NCI-H748 (cell line): ENCODE data around the gene PET100.
A peak's percentile ranks its signal among the peaks of the same experiment; 100 is the strongest.

ENCODE experiments used
- DNase-seq: peaks from one replicate; lab custom pipeline; 2025; ENCODE audit not compliant: unreplicated experiment; lab: John Stamatoyannopoulos, UW

Gene PET100

GRCh38 chr19:7647156-7647555 lies 17.6 kb downstream of the PET100 start:
- DNase-seq = no peak

GRCh38 chr19:7648265-7649014 lies 18.8 kb downstream of the PET100 start:
- DNase-seq = no peak

- no peak for DNase-seq
These were observed 20.6 kb downstream of the PET100 start for GRCh38 chr19:7650148-7650547.

GRCh38 chr19:7652061-7652641 lies 22.6 kb downstream of the PET100 start:
- peak; percentile 70 for DNase-seq

GRCh38 chr19:7654401-7654800 lies 24.8 kb downstream of the PET100 start:
- no peak for DNase-seq

DNA sequence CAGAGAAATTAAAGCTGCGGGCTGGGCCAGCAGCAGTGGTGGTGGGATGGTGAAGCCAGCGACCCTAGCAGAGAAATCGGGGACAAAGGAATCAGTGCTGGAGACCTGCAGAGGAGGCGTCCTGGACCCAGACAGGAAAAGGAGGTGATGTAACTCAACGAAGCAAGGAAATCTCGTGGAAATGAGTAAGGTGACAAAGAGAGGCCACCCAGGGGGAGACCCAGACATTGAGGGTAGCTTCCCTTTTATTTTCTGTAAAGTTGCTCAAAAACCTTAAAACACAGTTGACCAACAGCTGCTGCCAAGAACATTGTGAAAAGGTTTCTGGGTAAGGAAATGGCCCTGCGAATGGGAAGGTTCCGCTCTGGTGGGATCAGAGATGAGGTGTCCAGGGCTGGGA lies 26.0 kb downstream of the PET100 start:
- no peak for DNase-seq

GRCh38 chr19:7657131-7657751 lies 27.6 kb downstream of the PET100 start:
- DNase-seq = no peak

DNA sequence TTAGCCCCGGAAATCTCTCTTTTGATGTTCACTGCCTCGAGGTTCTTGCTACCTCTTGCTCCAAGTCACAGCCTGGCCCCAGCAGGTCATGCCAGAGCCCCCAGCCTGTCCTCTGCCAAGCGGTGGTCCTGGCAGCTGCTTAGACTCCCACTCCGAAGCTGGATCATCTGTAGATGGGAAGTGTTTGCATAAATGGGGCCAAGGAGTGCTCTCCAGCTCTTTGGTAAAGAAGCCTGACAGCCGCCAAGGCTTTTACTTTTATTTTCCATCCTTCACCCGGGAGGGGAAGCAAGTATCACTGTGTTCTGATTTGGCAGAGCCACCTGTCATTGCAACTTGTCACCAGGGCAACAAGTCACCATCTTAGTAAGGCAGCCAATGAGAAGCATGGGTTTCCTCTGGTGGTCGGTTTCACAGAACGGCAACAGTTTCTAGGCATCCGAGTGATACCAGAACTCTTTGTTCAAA lies 28.7 kb downstream of the PET100 start:
- peak; percentile 34 for DNase-seq

GRCh38 chr19:7661744-7662538 lies 32.3 kb downstream of the PET100 start:
- DNase-seq = no peak

DNA sequence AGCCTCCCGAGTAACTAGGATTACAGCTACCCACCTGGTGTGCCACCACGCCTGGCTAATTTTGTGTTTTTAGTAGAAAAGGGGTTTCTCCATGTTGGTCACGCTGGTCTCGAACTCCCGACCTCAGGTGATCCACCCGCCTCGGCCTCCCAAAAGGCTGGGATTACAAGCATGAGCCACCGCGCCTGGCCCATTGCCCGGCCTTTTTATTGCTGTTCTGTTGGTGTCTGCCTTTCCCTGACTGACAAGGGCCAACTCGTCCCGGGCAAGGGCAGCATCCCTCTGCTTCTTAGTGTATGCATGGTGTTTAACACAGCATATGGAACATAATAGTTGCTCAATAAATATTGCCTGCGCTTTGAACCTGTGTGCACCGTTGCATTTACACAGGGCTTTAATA lies 33.1 kb downstream of the PET100 start:
- no peak for DNase-seq

GRCh38 chr19:7663706-7664105 lies 34.1 kb downstream of the PET100 start:
- DNase-seq = no peak

- DNase-seq = no peak
These were observed 35.5 kb downstream of the PET100 start for GRCh38 chr19:7665076-7665475.

- DNase-seq = no peak
These were observed 39.2 kb downstream of the PET100 start, which contains the start of gene RETN for GRCh38 chr19:7668842-7669241. Gene RETN, plus strand, starts transcription at chr19:7669049. Its CDS starts 278 bp downstream, at chr19:7669327.

DNA sequence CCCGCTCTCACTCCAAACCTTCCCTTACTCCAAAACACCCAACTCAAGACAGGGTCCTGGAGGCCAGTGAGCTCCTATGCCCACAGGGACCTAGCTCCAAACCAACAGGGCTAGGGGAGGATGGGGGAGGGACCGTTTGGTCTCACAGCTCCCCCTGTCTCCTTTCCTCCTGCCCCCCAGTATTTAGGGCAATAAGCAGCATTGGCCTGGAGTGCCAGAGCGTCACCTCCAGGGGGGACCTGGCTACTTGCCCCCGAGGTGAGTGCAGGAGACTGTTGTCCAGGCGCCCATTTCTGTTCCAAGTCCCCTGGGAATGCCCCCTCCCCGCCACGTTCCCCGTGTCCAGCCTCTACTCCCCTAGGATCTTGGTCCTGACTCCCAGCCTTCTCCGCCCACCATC lies 40.0 kb downstream of the PET100 start:
- DNase-seq = no peak

GRCh38 chr19:7670150-7670783 lies 40.7 kb downstream of the PET100 start:
- peak; percentile 43 for DNase-seq

- DNase-seq = no peak
These were observed 41.2 kb downstream of the PET100 start for GRCh38 chr19:7670790-7671189.

DNA sequence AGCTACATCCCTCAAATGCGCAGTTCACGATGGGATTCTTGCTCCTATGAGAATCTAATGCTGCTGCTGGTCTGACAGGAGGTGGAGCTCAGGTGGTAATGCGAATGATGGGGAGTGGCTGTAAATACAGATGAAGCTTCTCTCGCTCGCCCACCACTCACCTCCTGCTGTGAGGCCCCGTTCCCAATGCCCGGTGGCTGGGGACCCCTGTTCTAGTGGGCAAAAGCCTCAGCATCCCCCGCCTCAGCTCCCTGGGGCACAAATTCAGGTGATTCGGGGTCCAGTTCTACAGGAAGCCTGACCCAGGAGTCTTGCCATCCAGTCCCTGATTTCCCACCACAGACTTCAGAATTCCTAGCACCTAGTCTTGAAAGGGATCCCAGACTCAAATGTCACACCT lies 42.9 kb downstream of the PET100 start:
- DNase-seq = no peak

DNA sequence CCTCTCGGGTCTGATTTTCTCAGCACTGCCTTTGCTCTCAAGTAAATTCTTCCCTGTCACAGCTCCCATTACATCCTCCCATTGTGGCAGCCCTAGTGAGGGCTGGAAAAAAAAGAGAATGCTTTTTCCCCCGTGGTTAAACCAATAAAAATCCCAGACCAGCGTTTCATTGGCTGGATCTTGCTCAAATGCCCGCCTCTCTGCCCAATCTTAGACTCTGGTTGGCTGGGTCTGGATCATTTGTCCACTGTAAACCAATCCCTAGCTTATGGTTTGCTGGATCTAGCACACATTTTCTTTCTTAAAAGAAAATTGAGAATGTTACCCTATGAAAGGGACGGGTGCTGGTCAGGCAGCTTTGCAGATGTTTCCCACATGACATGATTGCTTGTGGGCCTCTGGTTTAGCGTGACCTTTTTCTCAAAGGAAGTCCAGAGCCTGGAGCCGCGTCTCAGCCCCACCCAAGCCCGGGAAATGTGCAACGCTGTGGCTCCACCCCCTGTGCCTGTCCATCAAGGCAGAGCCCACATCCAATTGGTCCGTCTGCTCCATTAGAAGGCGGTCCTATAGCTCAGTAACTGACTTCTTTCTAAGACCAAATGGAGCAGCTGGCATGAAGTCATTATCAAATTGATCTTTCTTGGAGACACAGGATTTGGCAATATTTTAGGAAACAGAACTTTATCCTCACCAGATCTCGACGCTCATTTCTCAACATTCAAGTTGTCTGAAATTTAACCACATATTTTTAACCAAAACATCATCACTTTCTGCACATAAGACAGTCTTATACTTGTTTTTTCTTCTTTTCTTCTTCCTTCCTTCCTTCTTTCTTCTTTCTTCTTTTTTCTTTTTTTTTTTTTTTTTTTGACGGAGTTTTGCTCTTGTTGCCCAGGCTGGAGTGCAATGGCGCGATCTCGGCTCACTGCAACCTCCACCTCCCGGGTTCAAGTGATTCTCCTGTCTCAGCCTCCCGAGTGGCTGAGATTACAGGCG lies 44.7 kb downstream of the PET100 start:
- DNase-seq = peak; percentile 71

GRCh38 chr19:7676376-7676775 lies 46.8 kb downstream of the PET100 start:
- DNase-seq = no peak

- no peak for DNase-seq
These were observed 47.3 kb downstream of the PET100 start, which contains the start of gene MCEMP1 for GRCh38 chr19:7676854-7677253. Gene MCEMP1, plus strand, starts transcription at chr19:7677090. Its CDS starts 31 bp downstream, at chr19:7677121.
